Endothelial cell (in vitro differentiated cells): ENCODE results near the gene THAP7. TPM values are rescaled to one million over a fixed set of nuclear protein-coding genes. Genes with fewer than 3 reads are reported as not detected.

Experiments used
- DNase-seq: peaks from one replicate; pipeline ENCODE4 v3.0.0; 2021; ENCODE audit warnings: low spot score
- H3K27ac Mint-ChIP-seq: one replicate; pipeline ENCODE4 v1.8.0; 2021; ENCODE audit warnings: mixed read lengths, inconsistent platforms; ENCODE audit not compliant: unreplicated experiment
- H3K27me3 Mint-ChIP-seq: one replicate; pipeline ENCODE4 v1.8.0; 2021; ENCODE audit warnings: mild to moderate bottlenecking, moderate library complexity, mixed read lengths, inconsistent platforms; ENCODE audit not compliant: unreplicated experiment
- H3K36me3 Mint-ChIP-seq: one replicate; pipeline ENCODE4 v1.8.0; 2021; ENCODE audit warnings: mild to moderate bottlenecking, low read depth, mixed read lengths, inconsistent platforms; ENCODE audit not compliant: unreplicated experiment
- H3K4me1 Mint-ChIP-seq: one replicate; pipeline ENCODE4 v1.8.0; 2021; ENCODE audit warnings: mild to moderate bottlenecking, mixed read lengths, inconsistent platforms; ENCODE audit not compliant: unreplicated experiment
- H3K4me3 Mint-ChIP-seq: one replicate; pipeline ENCODE4 v1.8.0; 2021; ENCODE audit warnings: mild to moderate bottlenecking, mixed read lengths, inconsistent platforms; ENCODE audit not compliant: unreplicated experiment
- H3K9me3 Mint-ChIP-seq: one replicate; pipeline ENCODE4 v1.8.0; 2021; ENCODE audit warnings: mixed read lengths, inconsistent platforms; ENCODE audit not compliant: unreplicated experiment
- total RNA-seq: library from RNA; stranded (reverse); fragmentation: NEBNext Ultra II Directional; extraction: Animal tissue kit (Norgen Biotek cat#: 25700); gene quantifications from one replicate; pipeline ENCODE4 v1.2.1, GENCODE V29; 2021; ENCODE audit not compliant: unreplicated experiment
- TF ChIP-seq, protein P1 (sequence below): fragments of 200-600 bp; sonication (generic); IDR thresholded peaks from one replicate; pipeline ENCODE4 v1.5.0; 2021; ENCODE audit warnings: antibody characterized with exemption; ENCODE audit not compliant: unreplicated experiment

Gene THAP7
- total RNA-seq, 1 donor from 2014 or later = 13.5 TPM

GRCh38 chr22:20996598-20997535, 5.1 kb downstream of the THAP7 start:
- no peak overlapping the region for H3K4me3 Mint-ChIP-seq
- H3K27ac Mint-ChIP-seq = no peak overlapping the region
- DNase-seq = no peak
- TF ChIP-seq, protein P1, sequence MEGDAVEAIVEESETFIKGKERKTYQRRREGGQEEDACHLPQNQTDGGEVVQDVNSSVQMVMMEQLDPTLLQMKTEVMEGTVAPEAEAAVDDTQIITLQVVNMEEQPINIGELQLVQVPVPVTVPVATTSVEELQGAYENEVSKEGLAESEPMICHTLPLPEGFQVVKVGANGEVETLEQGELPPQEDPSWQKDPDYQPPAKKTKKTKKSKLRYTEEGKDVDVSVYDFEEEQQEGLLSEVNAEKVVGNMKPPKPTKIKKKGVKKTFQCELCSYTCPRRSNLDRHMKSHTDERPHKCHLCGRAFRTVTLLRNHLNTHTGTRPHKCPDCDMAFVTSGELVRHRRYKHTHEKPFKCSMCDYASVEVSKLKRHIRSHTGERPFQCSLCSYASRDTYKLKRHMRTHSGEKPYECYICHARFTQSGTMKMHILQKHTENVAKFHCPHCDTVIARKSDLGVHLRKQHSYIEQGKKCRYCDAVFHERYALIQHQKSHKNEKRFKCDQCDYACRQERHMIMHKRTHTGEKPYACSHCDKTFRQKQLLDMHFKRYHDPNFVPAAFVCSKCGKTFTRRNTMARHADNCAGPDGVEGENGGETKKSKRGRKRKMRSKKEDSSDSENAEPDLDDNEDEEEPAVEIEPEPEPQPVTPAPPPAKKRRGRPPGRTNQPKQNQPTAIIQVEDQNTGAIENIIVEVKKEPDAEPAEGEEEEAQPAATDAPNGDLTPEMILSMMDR = no peak
- peaks cover 7% of the 10 kb centered on the region for H3K27me3 Mint-ChIP-seq
- H3K36me3 Mint-ChIP-seq = peaks cover 8% of the 10 kb centered on the region
- H3K9me3 Mint-ChIP-seq = no peaks in the 10 kb centered on the region
- peaks cover 4% of the 10 kb centered on the region for H3K4me1 Mint-ChIP-seq

GRCh38 chr22:20996031-20996410, 5.9 kb downstream of the THAP7 start:
- TF ChIP-seq, protein P1 = no peak
- Mint-ChIP-seq H3K27ac (no peak overlapping the region), H3K9me3 (no peaks in the 10 kb centered on the region), H3K4me1 (peaks cover 2% of the 10 kb centered on the region), H3K4me3 (no peak overlapping the region), H3K27me3 (peaks cover 6% of the 10 kb centered on the region), H3K36me3 (peaks cover 8% of the 10 kb centered on the region)
- DNase-seq = no peak

DNA sequence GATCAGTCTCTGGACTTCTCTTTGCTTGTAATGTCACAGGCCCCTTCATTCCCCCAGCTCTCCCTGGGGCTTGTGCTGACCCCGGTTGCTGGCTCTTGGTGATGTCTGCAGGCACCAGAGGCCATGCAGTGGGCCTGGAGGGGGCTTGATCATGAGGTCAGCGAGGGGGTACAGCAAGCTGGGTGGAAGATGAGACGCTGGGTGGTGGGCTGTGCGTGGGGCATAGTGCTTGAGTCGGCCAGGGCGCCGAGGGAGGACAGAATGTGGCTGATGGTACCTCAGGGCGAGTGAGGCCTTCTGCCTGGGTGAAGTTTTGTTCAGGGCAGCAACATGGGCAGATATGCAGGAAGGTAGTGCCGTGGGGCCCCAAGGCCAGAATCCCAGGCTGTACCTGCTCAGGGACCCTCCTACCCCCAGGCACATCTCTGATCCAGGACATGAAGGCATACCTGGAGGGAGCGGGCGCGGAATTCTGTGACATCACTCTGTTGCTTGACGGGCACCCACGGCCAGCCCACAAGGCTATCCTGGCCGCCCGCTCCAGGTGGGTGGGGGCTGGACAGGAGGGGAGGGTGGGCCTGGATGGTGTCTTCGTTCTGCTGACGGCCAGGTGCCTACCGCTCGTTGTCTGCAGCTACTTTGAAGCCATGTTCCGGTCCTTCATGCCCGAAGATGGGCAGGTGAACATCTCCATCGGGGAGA, 6.4 kb downstream of the THAP7 start:
- no peak overlapping the region for H3K4me3 Mint-ChIP-seq
- H3K36me3 Mint-ChIP-seq = peaks cover 8% of the 10 kb centered on the region
- TF ChIP-seq, protein P1 = no peak
- H3K27ac Mint-ChIP-seq = no peak overlapping the region
- H3K27me3 Mint-ChIP-seq = peaks cover 10% of the 10 kb centered on the region
- DNase-seq = no peak
- H3K9me3 Mint-ChIP-seq = no peaks in the 10 kb centered on the region
- no peaks in the 10 kb centered on the region for H3K4me1 Mint-ChIP-seq

DNA sequence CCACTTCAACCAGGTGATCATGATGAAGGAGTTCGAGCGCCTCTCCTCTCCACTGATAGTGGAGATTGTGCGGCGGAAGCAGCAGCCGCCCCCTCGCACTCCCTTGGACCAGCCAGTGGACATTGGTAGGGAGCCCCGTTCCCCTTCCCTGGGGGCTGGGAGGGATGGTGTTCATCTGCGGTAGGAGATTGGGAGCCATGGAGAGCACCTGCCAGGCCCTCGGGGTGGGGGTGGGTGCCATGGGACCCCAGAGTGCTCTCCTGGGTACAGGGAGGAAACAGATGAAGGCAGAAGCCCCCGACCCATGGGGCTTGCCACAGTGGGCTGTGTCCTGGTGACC, 7.0 kb downstream of the THAP7 start:
- H3K36me3 Mint-ChIP-seq = peaks cover 12% of the 10 kb centered on the region
- H3K4me3 Mint-ChIP-seq = no peak overlapping the region
- no peak for DNase-seq
- no peaks in the 10 kb centered on the region for H3K9me3 Mint-ChIP-seq
- H3K27me3 Mint-ChIP-seq = peaks cover 12% of the 10 kb centered on the region
- no peak overlapping the region for H3K27ac Mint-ChIP-seq
- TF ChIP-seq, protein P1 = no peak
- H3K4me1 Mint-ChIP-seq = no peaks in the 10 kb centered on the region
